ENCODE measurements around the gene ERN1.

Gene ERN1

DNA sequence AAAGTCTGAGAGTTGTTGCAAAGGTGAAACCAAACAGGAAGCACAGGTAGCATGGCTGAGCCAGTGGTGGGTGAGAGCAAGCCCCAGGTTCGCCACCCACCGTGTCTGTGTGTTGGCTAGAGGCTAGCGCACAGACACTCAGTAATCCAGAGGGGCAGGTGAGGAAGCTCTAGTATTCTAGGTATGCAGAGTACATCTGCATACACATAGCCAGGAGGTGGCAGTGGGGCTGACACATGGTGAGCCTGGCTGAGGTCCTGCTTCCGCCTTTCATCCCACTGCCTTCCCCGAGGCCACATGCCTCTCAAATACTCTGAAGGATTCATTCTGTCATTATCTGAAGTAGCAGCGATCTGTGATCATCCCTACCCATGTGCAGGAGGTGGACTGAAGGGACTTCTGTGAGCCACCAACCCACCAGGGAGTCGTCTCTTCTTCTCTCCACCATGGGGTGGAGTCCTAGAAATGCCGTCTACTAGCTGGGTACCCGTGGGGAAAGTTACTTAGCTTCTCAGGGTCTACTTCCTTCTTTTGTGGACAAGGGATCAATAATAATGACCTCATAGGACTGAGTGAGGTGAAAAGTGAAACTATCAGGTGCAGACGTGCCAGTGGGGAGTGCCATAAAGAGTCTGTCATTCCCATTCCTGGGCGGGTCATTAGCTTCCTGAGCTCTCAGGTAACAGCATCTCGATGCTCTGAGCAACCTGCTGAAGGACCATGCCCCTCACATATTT lies 73.5 kb downstream of the ERN1 start:
- DNase-seq = no peak

DNA sequence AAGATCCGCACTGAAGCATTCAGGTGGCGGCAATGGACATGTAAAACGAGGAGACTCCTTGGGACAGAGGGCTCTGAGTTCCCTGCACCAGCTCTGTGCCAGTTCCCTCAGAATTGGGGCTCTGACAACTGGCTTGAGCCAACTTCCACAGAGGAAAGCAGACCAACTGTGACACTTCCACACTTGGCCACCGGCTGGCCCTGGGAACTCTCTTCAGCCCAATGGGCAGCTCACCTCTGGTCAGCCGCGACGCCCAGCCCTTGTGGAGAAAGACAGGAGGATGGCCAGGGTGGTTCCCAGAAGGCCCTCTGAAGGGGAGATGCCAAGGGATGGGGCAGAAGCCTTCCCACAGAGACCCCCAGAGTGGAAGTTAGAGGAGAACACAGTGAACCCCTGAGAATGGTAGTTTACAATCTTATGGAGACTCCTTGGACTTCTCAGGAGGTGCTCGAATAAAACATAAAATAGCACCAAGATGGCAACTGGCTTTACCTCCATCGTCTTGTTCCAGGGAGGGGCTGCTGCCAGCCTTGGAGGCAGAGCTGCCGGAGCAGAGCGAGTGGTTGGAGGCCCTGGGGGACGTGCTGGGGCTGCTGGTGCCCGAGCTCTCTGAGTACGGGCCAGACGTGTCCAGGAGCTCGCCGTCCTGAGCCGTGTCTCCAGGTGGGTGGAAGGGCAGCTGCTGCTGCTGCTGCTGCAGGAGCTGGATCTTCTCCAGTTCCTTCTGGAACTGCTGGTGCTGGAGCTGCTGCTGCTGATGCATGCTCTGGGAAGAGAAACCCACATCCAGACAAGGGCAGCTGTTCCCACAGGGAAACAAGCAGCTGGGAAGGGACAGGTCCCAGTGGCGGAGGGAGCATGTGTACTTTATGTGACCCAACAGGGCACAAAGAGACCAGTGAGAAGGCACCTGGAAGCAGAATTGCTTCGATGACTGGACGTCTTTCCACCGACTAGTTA lies 74.5 kb downstream of the ERN1 start:
- no peak for DNase-seq

DNA sequence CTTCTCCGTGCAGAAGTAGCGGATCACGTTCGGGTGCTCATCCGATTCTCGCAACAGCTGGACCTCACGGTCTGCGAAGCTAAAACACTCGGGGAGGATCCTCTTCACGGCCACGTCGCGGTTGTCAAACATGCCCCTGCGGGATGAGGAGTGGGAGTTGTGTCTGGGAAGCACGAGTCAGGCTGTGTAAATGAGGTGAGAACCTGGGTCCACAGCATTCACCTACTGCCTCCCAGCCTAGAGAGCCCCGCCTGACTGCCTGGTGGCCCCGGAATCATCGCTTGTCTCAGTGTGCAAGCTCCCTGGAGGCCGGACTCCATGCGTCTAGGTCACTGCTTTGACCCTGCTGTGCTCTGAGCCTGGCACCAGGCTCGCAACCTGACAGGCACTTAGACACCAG lies 75.6 kb downstream of the ERN1 start:
- no peak for DNase-seq

DNA sequence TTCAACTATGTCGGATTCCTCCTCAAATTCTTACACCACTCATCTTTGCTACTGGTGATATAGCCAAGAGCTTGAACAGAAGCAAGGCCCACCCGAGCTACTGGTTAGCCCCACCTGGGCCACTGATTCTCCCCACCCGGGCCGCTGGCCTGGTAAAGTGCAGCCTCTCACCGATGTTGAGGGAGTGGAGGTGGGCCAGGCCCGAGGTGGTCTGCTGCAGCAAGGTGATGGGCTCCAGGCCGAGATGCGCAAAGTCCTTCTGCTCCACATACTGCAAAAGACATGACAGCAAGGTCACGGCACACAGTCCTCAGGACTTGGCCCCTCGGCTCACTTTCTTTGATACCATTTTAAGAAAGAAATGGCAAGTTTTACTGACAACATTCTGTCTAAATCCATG lies 76.8 kb downstream of the ERN1 start:
- DNase-seq = no peak

DNA sequence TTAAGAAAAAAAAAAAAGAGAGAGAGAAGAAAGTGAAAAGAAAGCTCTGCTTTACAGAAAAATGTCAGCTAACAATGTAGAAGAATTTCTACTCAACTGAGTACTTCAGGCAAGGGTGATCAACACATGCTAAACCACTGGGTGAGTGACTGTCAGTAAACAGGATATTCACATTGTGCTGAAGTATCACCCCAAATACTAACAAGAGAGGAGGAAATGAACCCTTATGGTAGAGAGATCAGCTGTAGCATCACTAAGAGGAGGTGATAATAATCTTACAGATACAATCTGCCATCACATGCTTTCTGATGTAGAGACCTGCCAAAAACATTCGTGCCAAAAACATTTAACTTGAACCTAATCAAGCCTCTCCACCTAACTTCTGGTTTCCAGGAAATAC lies 78.8 kb downstream of the ERN1 start:
- no peak for DNase-seq

DNA sequence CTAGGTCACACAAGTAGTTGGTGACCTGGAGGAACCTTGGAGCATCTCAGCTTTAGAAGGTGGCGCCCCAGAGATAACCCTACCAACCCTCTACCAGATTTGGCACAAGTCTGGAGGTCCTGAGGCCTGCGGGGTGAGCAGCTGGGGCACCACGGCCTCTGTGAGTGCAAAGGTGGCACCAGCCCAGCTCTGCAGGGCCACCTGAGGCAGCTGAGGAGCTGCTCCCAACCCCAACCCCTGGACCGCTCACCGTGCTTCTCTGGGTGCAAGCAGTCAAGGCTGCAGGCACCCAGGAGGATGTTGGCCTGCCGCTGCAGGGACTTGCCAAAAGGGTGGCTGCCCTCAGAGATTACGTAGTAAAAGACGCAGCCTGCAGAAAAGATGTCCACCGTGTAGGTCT lies 81.1 kb downstream of the ERN1 start:
- no peak for DNase-seq

DNA sequence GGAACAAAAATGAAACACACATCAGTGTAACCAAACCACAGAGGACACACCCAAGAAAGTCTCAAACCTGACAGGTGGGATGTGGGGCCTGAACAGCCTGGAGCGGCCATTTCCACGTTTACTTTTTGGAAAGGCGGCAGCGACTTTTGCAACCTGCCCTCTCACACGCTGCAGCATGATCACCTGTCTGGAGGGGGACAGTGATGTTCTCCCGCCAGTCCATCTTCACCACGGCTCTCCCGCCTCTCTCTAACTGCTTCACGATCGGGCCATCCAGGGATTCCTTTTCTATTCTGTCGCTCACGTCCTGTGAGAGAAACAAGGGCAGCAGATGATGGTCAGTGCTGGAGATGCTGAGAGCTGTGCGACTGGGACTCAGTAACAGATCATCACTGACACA lies 84.8 kb downstream of the ERN1 start:
- DNase-seq = no peak

DNA sequence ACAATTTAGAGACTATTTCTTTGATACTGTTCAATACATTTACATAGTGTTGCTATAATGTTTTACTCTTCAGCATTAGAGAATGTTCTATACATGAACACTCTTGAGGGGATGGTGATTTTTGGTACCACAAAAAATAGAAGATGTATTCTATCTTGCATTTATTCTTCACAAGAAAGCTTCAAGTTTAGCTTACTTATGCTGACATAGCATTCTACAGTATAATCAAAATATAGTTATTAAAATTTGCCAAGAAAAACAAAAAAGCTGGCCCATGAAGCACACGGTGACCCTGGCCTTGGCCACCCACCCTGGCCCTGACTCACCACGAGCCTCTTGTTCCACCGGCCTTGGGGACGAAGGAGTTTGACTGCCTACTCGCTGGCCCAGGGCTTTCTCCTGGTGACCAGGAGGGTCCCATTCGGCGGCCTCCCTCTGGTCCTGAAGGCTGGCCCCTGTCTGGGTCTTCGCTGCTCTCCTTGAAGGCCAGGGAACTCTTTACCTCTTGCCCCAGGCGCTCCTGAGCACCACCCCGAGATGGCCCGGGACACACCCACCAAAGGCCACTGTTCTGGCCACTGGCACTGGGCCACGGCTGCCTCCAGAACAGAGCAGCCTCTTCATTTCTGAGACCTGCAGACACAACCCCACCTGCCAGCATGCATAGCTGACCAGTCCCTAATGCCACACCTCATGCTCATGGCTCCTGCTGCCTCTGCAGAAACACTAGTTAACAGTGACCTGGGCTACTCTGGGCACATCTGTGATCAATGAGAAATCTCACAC lies 87.1 kb downstream of the ERN1 start:
- no peak for DNase-seq

DNA sequence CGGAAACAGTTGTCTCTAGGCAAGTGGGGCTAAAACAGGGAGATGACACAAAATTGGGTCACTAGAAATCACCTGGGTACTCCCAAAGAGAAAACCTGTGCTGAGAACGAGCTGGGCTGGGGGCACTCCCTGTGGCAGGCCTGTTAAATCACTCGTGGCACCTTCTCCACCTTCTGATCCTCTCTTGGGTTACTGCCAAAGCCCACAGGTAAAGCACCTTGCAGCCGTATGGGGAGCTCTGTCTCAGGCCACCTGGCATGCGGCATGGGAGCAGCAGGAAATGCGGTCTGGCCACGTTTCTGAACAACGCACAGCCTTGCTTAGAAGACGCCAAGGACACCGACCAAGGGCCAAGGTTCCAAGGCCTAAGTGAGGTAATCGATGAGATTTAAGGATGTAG lies 88.0 kb downstream of the ERN1 start:
- DNase-seq = no peak

DNA sequence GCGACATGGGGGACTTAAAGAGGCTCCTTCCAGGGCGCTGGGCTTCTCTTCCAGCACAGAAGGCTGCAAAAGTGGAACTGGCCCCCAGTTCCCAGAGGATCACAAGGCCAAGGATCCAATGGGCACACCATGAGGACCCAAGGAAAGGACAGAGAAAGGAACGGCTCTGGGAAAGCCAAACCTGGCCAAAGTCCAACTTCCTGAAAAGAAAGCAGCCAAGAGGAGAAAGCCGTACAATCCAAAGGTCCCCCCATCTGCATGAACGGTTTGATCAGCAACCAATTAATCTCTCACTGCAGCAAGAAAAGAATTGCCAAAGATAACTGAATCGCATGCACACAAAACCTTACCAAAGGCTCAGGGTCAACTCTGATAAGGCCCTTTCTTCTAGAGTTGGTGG lies 89.7 kb downstream of the ERN1 start:
- no peak for DNase-seq

DNA sequence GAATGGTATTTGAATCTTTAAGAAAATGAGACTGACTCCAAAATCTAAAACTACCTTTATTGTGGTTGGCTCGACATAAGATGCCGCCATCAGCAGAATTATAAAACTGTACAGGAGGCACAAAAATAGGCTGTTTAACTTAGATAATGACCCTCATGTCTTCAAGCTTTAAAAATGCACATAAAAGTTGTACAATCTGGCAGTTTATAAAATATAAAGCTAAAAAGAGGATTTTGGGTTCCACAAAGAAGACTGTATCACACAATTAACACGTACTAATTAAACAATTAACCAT lies 90.9 kb downstream of the ERN1 start:
- DNase-seq = no peak

DNA sequence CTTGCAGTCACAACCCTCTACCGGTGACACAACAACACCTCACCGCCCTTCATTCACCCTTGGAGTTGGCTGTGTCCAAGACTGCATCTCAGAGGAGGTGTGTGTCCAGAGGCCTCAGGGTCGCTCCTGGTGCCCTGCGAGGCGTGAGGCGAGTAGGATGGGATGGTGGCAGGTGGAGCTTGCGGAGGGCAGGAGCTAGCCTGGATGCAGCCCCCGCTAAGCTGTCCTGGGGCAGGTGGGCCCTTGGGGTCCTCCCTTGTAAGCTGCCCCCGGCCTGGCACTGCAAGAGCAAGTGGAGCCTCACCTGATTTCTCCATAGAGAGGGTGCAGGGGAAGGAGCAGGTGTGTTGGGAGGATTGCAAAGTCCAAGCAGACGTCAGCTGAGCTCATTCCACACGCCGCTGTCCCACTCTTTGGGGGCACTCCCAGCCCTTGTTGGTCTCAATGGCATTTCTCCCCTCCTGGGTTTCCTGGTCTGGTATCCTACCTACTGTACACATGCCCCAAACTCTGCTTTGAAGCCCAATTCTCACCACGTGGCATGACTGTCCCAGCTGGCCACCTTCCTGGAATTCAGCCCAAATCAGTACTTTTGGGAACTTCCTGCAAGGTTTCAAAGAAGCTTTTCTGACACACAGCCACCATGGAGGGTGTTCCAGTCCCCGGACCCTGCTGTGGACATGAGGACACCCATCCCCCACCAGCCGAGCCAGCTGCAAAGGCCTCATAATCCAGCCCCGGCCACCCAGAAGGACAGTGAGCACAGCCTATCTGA lies 91.4 kb downstream of the ERN1 start:
- no peak for DNase-seq

DNA sequence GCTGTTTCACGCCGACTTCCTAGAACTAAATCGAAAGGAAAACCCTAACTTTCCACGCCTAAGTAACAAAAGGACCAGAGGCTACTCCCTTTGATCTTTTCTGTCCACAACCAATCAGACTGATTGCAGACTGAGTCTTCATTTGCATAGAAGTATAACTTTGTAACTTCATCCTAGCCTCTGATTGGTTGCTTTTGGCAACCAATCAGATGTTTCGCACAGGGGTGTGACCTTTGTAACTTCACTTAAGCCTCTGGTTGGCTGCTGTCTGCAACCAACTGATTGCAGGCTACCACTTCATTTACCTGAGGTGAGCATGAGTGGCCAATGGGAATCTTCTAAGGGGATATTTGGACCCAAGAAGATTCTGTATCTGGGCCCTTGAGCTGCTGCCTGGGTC lies 92.1 kb downstream of the ERN1 start:
- no peak for DNase-seq

DNA sequence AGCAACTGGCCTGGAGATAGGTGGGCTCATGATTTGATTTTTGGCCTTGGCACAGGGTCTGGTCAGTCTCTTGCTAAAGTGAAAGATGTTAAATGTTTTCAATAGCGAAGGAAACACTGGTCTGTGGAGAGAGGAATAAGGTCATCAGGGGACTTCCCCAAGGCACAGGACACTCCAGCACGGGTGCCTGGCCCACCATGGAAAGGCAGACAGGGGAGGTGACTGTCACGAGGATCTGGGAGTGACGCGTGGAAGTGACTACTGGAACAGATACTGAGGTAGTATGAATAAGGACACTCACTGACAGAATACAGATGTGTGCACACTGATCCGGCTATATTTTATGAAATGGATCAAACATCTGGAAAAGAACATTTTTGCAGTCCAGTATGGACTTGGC lies 92.8 kb downstream of the ERN1 start:
- no peak for DNase-seq

DNA sequence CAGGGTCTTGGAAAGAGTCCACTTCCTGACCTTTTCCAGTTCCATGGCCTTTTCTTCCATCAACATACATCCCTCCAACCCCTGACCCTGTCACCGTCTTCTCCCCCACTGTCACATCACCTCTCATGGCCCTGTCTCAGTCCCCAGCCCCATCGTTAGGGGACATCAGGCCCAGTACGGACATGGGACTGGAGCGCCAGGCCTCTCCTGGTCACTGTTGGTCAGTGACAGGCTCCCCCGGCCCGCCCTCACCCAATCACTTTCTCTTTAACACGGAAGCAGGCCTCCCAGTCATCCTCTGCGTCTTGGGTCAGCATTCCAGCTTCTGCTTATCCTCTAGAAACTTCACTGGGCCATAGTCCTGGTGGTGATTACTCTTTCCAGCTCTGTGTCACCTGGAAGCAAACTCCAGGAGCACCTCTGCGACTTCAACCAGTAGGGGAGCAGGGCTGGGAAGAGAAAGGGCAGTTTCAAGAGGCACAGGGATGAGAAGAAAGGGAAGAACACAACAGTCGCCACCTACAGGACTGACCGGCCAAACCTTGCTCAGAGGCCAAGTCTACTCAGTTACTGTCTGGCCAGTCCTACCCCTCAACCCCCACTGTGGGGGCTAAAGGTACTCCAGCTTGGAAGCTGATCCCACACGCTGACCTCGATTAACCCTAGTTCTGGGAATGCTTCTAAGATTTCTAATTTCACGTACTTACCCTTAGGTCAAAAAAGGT lies 93.6 kb downstream of the ERN1 start:
- DNase-seq = no peak

DNA sequence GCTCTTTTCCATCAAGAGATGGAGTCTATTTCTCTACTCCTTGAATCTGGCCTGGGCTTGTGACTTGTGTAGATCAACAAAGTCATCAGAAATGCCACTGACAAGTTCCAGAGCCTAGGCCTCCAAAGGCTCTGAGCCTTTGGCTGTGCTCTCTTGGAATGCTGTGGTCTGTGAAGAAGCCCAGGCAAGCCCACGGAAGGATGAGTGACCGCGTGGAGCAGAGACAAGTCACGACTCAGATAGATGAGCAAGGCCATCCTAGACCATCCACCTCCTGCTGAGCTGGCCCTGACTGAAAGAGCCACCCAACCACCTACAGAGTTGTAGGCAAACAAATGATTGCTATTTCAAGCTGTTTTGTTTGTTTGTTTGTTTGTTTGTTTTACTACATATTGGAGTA lies 97.9 kb downstream of the ERN1 start:
- DNase-seq = no peak

DNA sequence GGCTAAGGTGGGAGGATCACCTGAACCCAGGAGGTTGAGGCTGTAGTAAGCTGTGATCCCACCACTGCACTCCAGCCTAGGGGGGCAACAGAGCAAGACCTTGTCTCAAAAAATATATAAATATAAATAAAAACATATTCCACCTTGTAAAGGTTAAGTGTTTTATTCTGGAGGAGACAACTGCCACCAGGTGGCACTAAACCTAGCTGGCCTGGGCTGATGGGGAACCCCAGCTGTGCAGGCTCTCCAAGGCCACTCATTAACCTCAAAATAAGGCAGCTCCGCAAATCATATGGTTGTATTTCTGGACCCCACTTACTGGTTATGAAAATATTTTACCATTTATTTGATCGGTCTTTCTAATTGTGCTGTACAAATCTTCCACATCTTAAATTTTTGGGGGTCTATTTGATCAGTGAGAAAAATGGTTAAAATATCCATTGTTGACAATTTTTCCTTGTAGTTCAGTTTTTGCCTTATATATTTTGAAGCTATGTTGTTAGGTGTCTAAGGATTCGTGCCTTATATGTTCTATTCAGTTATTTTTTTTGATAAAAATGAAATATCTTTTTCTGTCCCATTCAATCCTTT lies 101.0 kb downstream of the ERN1 start:
- DNase-seq = peak; percentile 30

DNA sequence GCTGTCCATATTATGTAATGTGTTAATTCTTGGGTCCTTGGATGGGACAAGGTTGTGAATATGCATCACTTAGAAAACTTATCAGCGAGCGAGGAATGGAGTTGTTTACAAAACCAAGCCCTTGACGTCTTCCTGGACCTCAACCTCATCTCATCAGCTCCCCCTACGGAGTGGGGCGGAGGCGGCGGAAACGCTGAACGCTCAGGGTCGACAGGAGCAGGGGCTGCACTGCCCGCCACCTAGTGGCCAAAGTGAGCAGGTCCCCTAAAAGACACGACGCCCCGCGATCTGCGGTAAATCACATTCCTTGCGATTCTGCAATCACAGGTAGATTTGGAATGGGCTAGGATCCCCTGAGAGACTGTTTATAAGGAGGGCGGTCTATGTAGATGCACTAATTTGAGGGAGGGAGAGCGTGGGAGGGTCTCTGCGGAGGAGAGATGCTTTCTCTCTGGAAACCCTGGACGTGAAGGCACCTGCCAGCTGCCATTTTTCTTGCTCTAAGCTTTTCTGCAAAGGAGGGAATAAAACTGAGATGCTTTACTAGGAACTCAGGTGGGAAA lies 104.1 kb downstream of the ERN1 start:
- DNase-seq = peak; percentile 72

DNA sequence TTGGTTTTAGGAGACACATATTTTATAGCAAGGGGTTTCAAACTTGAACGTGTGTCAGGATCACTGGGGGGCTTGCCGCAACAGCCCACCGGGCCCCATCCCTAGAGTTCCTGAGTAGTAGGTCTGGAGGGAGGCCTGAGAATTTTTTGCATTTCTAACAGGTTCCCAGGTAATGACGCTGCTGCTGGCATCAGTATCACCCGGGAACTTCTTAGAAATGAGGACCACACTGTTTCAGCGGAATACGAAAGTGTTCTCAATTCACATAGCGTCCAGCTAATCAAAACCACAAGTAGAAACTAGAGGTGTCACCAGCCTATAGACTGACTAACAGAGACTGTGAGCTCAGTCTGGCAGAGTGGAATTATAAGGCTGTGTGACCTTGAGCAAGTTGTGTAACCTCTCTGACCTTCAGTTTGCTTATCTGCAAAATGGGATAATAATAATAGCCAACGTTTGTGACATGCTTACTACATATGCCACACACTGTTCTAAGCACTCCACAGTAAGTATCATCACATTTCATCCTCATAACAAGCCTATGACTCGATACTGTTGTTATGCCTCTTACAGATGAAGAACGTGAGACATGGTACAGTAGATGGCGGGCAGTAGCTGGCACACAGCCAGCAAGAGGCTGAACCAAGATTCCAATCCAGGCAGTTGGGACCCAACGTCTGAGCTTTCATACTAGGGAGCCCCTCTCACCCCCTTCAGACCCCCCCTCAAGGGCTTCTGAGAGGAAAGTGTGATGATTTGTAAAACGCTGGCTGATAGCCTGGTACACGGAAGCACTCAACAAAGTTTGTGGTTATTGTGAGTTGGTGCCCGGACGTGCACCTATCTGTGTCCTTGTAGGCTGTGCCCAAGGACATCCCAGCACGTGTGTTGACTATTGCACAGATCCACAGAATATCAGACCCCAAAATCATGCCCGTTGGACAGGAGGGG lies 104.9 kb downstream of the ERN1 start:
- DNase-seq = no peak

DNA sequence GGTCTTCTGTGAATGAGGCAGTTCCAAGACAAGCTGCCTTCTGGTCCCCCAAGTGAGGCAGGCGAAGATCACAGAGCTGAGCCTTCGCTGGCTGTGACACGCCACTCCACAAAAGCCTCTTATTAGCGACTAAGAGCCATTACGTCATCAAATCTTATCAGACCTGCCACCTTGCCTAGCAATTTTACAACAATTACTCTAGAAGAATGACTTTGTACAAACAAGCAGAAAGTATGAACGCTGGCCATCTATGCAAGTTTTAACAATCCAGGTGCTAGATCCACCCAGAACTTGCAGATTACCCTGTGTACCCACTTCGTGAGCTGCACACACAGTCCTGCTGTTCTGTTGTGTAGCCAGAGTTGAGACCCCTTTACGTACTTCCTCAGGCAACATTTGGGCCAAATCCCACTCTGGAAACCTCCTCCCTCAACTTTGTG lies 105.7 kb downstream of the ERN1 start:
- DNase-seq = no peak

All from NCI-H1694 (cell line).